ENCODE results near the gene CDC7.

CDC7 gene

GRCh38 chr1:91503975-91504530 lies 3.4 kb downstream of the CDC7 start:
- Histone ChIP-seq H4K20me1 (ENCODE audit: control insufficient read depth, insufficient read depth, low read depth, low read length) (peaks cover 10% of the 10 kb centered on the region; the same call in 1 of the 2 replicates), H3K4me1 (ENCODE audit: control insufficient read depth, low read length) (peaks cover 47% of the 10 kb centered on the region), H3K36me3 (ENCODE audit: control insufficient read depth, low read length) (peaks cover 67% of the 10 kb centered on the region), H3K9me2 (replicated peaks; ENCODE audit: control insufficient read depth, low read length) (no peaks in the 10 kb centered on the region), H3K27ac (ENCODE audit: low read depth, low read length) (no peak overlapping the region), H3K4me3 (ENCODE audit: low read length) (peak overlapping the region; percentile 89), H3F3A (ENCODE audit: control insufficient read depth, insufficient read depth) (peaks cover 3% of the 10 kb centered on the region; the same call in 1 of the 2 replicates), H3K4me2 (ENCODE audit: low read length) (peak overlapping the region; percentile 99), H3K9me3 (ENCODE audit: control insufficient read depth, insufficient read depth, low read length) (no peaks in the 10 kb centered on the region), H3K27me3 (ENCODE audit: control insufficient read depth, low read length) (no peaks in the 10 kb centered on the region), H3K79me2 (ENCODE audit: control insufficient read depth, low read length) (peaks cover 77% of the 10 kb centered on the region)
- no peak for TF ChIP-seq EZH2phosphoT487 (IDR thresholded peaks at IDR 0.05; ENCODE audit: borderline replicate concordance, low read length)
- TF ChIP-seq, protein P1, sequence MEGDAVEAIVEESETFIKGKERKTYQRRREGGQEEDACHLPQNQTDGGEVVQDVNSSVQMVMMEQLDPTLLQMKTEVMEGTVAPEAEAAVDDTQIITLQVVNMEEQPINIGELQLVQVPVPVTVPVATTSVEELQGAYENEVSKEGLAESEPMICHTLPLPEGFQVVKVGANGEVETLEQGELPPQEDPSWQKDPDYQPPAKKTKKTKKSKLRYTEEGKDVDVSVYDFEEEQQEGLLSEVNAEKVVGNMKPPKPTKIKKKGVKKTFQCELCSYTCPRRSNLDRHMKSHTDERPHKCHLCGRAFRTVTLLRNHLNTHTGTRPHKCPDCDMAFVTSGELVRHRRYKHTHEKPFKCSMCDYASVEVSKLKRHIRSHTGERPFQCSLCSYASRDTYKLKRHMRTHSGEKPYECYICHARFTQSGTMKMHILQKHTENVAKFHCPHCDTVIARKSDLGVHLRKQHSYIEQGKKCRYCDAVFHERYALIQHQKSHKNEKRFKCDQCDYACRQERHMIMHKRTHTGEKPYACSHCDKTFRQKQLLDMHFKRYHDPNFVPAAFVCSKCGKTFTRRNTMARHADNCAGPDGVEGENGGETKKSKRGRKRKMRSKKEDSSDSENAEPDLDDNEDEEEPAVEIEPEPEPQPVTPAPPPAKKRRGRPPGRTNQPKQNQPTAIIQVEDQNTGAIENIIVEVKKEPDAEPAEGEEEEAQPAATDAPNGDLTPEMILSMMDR (IDR thresholded peaks at IDR 0.05; ENCODE audit: low read depth, low read length, poor library complexity, severe bottlenecking): no peak

DNA sequence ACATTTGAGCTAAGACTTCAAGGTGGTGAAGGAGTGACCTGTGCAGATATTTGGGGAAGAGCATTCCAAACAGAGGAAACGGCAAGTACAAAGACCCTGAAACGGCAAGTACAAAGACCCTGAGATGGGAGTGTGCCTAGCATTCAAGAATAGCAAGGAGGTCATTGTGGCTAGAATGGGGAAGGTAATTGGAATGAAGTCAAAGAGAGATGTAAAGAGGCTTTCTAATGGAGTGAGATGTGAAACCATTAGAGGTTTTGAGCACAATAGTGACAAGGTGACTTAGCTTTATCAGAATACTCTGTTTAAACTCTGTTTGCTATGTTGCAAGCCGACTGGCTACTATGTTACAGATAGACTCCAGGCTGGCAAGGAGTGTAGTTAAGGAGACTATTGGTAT lies 4.4 kb downstream of the CDC7 start:
- Histone ChIP-seq H3K4me3 (ENCODE audit: low read length) (peak overlapping the region; percentile 89), H3F3A (ENCODE audit: control insufficient read depth, insufficient read depth) (peaks cover 7% of the 10 kb centered on the region), H3K9me3 (ENCODE audit: control insufficient read depth, insufficient read depth, low read length) (no peaks in the 10 kb centered on the region), H3K27ac (ENCODE audit: low read depth, low read length) (no peak overlapping the region), H3K4me2 (ENCODE audit: low read length) (peak overlapping the region; percentile 99), H3K4me1 (ENCODE audit: control insufficient read depth, low read length) (peaks cover 41% of the 10 kb centered on the region), H3K36me3 (ENCODE audit: control insufficient read depth, low read length) (peaks cover 77% of the 10 kb centered on the region), H3K9me2 (replicated peaks; ENCODE audit: control insufficient read depth, low read length) (no peaks in the 10 kb centered on the region), H3K27me3 (ENCODE audit: control insufficient read depth, low read length) (no peaks in the 10 kb centered on the region), H4K20me1 (ENCODE audit: control insufficient read depth, insufficient read depth, low read depth, low read length) (peaks cover 10% of the 10 kb centered on the region; the same call in 1 of the 2 replicates), H3K79me2 (ENCODE audit: control insufficient read depth, low read length) (peaks cover 80% of the 10 kb centered on the region)
- TF ChIP-seq, protein P1 (IDR thresholded peaks at IDR 0.05; ENCODE audit: low read depth, low read length, poor library complexity, severe bottlenecking): no peak
- no peak for TF ChIP-seq EZH2phosphoT487 (IDR thresholded peaks at IDR 0.05; ENCODE audit: borderline replicate concordance, low read length)

DNA sequence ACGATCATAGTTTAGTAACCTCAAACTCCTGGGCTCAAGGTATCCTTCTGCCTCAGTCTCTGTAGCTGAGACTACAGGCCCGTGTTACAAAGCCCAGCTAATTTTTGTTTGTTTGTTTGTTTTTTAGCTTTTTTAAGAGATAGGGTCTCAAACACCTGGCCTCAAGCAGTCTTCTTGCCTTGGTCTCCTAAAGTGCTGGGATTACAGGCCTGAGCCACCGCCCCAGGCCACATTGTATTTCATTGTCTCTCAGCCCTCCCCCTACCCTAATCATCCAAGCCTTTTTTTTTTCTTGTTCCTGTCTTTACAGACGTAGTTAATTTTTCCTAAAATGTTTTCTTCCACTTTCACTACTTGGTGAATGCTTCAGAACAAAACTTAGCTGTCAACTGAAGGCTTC lies 5.4 kb downstream of the CDC7 start:
- Histone ChIP-seq H3K79me2 (ENCODE audit: control insufficient read depth, low read length) (peaks cover 81% of the 10 kb centered on the region), H3K4me2 (ENCODE audit: low read length) (peak overlapping the region; percentile 13), H3K36me3 (ENCODE audit: control insufficient read depth, low read length) (peaks cover 87% of the 10 kb centered on the region), H4K20me1 (ENCODE audit: control insufficient read depth, insufficient read depth, low read depth, low read length) (peaks cover 10% of the 10 kb centered on the region; the same call in 1 of the 2 replicates), H3K27ac (ENCODE audit: low read depth, low read length) (no peak overlapping the region), H3K4me1 (ENCODE audit: control insufficient read depth, low read length) (peaks cover 38% of the 10 kb centered on the region), H3K27me3 (ENCODE audit: control insufficient read depth, low read length) (no peaks in the 10 kb centered on the region), H3F3A (ENCODE audit: control insufficient read depth, insufficient read depth) (peaks cover 13% of the 10 kb centered on the region), H3K9me3 (ENCODE audit: control insufficient read depth, insufficient read depth, low read length) (no peaks in the 10 kb centered on the region), H3K4me3 (ENCODE audit: low read length) (no peak overlapping the region), H3K9me2 (replicated peaks; ENCODE audit: control insufficient read depth, low read length) (no peaks in the 10 kb centered on the region)
- TF ChIP-seq EZH2phosphoT487 (IDR thresholded peaks at IDR 0.05; ENCODE audit: borderline replicate concordance, low read length): no peak
- TF ChIP-seq, protein P1 (IDR thresholded peaks at IDR 0.05; ENCODE audit: low read depth, low read length, poor library complexity, severe bottlenecking): no peak
